Activated CD4-positive, alpha-beta T cell treated with anti-CD3 and anti-CD28 coated beads, Interleukin-2, amount 10 ng/mL, durations not matched to agents 24 days and 14 days (primary cell): ENCODE measurements around the gene DCDC2C. TPM values are rescaled to one million over a fixed set of nuclear protein-coding genes. Genes with fewer than 3 reads are reported as not detected.

Source experiments
- DNase-seq: peaks from one replicate; pipeline ENCODE4 v3.0.0; 2022
- H3K27ac Mint-ChIP-seq: one replicate; pipeline ENCODE4 v1.8.0; 2022; ENCODE audit warnings: mild to moderate bottlenecking, mixed read lengths
- H3K27me3 Mint-ChIP-seq: one replicate; pipeline ENCODE4 v1.8.0; 2022; ENCODE audit warnings: mixed read lengths
- H3K36me3 Mint-ChIP-seq: one replicate; pipeline ENCODE4 v1.8.0; 2022; ENCODE audit warnings: low read depth, mild to moderate bottlenecking, mixed read lengths
- H3K4me1 Mint-ChIP-seq: one replicate; pipeline ENCODE4 v1.8.0; 2021; ENCODE audit warnings: mixed read lengths
- H3K4me3 Mint-ChIP-seq: one replicate; pipeline ENCODE4 v1.8.0; 2022; ENCODE audit warnings: mild to moderate bottlenecking, moderate library complexity, mixed read lengths
- H3K9me3 Mint-ChIP-seq: one replicate; pipeline ENCODE4 v1.8.0; 2021; ENCODE audit warnings: mixed read lengths
- intact Hi-C: fragments of 100-400 bp; cut with micrococcal nuclease; formaldehyde crosslinking; loops from one replicate; pipeline ENCODE4 v1.15.1; 2023
- total RNA-seq: library from RNA; stranded (reverse); gene quantifications from 2 replicates; pipeline ENCODE4 v1.2.3, GENCODE V29; 2022

Gene DCDC2C
- total RNA-seq, 1 donor from 2014 or later: not detected

DNA sequence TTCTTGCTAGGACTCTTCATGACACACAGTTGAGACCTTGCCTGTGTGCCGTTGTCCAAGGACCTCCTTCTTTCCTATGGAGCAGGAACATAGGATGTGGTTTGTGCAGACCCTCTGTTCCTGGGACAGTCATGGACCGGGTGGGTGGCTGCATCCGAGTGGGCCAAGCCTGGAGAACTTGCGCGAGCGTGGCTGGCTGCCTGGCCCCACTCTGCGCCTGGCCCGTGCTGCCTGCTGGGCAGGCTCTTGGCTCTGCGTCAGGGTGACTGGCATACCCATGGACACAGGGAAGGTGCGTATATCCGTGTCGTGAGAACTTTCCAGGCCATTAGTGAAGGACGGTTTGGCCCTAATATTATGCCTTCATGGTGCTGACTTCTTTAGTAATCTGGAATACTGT is 68.2 kb downstream of the DCDC2C start:
- DNase-seq: no peak
- no peaks in the 10 kb centered on the region for H3K9me3 Mint-ChIP-seq
- no peaks in the 10 kb centered on the region for H3K36me3 Mint-ChIP-seq
- H3K4me3 Mint-ChIP-seq: no peak overlapping the region
- intact Hi-C loops: no loop called here
- no peaks in the 10 kb centered on the region for H3K27me3 Mint-ChIP-seq
- H3K27ac Mint-ChIP-seq: no peak overlapping the region
- no peaks in the 10 kb centered on the region for H3K4me1 Mint-ChIP-seq

DNA sequence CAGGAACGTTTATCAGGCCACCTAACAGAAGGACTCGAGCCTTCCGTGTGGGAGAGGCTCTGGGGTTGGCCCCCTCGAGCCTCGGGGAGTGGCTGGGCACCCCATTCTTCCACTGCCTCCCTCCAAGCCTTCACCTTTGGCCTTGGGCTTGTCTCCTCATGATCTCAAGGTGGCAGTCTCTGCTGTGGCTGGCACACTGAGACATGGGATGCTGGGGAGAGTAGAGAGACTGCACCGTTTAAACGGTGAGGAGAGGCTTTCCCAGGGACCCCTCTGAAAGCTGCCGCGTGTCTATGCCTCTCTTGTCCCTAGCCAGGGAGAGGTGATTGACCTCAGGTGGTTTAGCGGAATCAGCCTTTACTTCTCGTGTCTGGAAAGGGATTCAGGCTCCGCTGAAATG is 71.0 kb downstream of the DCDC2C start:
- H3K9me3 Mint-ChIP-seq: no peaks in the 10 kb centered on the region

DNA sequence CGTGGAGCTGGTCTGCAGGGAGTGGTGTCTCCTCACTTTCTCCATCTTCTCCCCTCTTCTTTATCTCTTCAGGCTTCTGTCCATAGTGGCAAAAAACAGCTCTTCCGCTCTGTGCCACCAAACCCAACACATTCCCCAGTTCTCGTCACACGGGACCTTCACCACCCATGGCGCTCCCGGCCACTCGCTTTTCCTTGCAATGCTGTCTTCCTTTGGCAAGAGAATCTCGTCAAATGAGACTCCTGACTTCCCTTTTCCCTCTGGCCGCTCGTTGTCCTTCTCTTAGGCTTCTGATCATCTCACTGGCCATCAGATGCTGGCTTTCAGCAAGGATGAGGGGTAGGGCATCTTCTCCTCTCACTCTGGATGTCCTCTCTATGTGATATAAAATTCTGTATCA is 72.9 kb downstream of the DCDC2C start:
- Mint-ChIP-seq H3K4me1 (peaks cover 6% of the 10 kb centered on the region), H3K27me3 (peaks cover 5% of the 10 kb centered on the region), H3K9me3 (no peaks in the 10 kb centered on the region), H3K27ac (no peak overlapping the region), H3K36me3 (no peaks in the 10 kb centered on the region), H3K4me3 (no peak overlapping the region)
- intact Hi-C loops: no loop called here
- no peak for DNase-seq

More for the DNA sequence above, 71.0 kb downstream of the DCDC2C start:
- H3K27ac Mint-ChIP-seq: no peak overlapping the region
- peak; percentile 5 for DNase-seq
- H3K27me3 Mint-ChIP-seq: peaks cover 2% of the 10 kb centered on the region
- H3K4me1 Mint-ChIP-seq: no peaks in the 10 kb centered on the region
- no peaks in the 10 kb centered on the region for H3K36me3 Mint-ChIP-seq
- intact Hi-C loops: no loop called here
- H3K4me3 Mint-ChIP-seq: no peak overlapping the region

DNA sequence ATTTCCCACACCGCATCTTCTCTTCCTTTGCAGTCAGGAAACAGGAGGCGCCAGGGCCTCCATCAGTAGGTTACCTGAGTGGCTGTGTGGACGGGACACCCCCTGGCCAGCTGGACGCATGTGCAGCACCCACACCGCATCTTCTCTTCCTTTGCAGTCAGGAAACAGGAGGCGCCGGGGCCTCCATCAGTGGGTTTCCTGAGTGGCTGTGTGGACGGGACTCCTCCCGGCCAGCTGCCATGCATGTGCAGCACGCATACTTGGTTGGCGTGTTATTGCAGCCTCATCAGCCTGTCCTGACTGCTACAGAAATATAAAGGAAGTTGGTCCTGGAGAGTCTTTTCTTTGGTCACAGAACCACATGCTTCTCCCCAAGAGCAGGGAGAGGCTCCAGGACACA is 74.6 kb downstream of the DCDC2C start:
- intact Hi-C loops: no loop called here
- no peak overlapping the region for H3K4me3 Mint-ChIP-seq
- no peaks in the 10 kb centered on the region for H3K9me3 Mint-ChIP-seq

DNA sequence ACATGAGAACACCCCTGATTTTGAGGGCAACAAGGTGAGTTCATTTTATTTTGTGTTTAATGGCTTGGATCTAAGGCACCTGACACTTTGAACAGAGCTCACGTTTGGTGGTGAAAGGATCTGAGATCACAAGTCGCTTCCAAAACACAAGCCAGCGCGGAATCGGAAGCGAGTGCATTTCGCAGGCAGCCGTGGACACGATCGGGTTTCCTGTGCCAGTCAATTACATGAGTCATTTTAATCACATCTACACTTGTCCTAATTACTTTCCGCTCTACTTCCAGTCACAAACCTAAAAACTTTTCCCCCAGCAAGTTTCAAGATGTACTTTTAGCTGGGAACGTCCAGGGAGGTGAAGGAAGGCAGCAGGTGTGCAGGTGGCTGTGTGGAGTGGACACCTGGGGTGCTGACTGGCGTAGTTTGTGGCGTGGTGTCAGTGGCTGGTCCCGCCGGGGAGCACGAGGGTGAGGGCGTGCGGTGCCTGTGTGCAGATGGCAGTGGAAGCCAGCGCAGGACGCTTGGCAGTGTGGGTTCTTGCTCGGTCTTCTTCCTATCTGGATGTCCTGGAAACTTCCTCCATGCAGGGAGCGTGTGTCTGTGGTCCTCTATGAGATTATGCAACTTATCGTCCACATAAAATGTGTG is 75.6 kb downstream of the DCDC2C start:
- Mint-ChIP-seq H3K9me3 (no peaks in the 10 kb centered on the region), H3K27me3 (peaks cover 5% of the 10 kb centered on the region), H3K36me3 (no peaks in the 10 kb centered on the region), H3K4me1 (peaks cover 6% of the 10 kb centered on the region), H3K4me3 (no peak overlapping the region), H3K27ac (no peak overlapping the region)
- intact Hi-C loops: no loop called here
- DNase-seq: no peak

More for the DNA sequence above, 74.6 kb downstream of the DCDC2C start:
- Mint-ChIP-seq H3K27ac (no peak overlapping the region), H3K36me3 (no peaks in the 10 kb centered on the region), H3K27me3 (peaks cover 5% of the 10 kb centered on the region), H3K4me1 (peaks cover 6% of the 10 kb centered on the region)
- no peak for DNase-seq

DNA sequence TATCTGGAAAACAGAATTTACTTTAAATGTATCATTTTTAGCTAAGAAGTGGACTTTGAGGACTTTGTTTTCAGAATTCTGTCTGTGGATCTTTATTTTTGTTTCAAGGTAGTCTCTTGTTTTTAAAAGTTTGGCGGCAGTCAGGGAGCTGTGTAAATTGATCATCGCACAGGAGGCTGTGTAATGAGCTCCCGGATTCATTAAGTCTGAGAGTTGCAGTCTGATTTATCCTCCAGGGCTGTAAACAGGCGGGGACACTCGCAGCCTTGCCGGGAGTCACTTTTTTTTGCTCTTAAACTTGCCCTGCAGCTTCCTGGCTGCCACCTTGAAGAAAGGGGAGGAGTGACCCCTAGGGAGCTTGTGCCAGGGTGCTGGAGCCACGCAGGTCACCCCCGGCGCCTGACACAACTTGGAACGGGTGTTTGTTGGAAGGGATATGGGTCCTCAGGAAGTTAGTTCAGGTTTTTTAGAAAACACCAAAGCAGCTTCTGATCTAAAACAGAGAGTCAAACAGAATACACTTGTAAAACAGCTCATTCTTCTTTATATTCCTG is 76.2 kb downstream of the DCDC2C start:
- H3K4me1 Mint-ChIP-seq: peaks cover 6% of the 10 kb centered on the region
- intact Hi-C loops: no loop called here

DNA sequence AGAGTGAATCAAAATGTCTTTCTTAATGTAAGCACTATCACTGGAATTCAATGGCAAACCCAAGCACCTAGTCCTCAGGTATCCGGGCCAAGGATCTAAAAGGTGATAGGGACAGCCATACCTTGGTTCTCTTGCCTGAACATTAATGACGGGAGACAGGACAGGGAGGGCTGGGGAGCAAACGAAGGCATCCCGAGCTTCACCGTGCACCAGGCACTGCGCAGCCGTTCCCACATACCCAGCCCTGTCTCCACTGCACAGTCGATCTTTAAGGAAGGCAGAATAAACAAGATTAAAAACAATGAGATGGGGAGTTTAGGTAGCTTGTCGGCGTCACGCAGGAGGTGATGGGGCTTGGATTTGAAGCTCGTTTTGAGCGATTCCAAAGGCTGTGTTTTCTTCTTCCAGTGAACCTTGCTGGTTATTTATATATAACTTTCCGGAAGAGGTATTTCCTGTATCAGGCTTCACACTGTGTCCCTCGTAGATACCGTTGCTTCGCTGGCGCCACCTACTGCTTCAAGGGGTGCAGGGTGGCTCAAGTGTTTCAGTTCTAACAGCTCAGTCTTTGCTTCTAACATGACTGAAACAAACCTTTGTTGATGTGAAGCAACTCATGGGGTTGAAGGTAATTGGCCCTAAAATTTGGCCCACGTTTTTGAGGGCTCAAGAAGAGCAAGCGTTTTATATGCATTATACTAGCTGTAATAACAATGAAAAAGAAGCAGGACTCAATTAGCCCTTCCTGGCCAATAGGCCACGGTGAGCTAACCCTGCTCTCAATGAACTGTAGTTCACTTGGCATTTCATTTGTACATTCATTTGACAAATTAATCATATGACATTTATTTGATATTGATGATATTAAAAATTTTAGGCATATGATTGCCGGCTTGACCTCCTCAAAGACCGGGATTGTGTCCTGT is 77.4 kb downstream of the DCDC2C start:
- Mint-ChIP-seq H3K4me3 (peak overlapping the region; percentile 66), H3K27me3 (peaks cover 5% of the 10 kb centered on the region), H3K27ac (peak overlapping the region; percentile 15), H3K4me1 (peaks cover 6% of the 10 kb centered on the region), H3K9me3 (no peaks in the 10 kb centered on the region), H3K36me3 (no peaks in the 10 kb centered on the region)
- intact Hi-C loops: loop anchor here (1.0 kb wide), 1 partner anchor 52 kb away; no protein-coding TSS in a partner anchor
- peak; percentile 91 for DNase-seq

More for the DNA sequence above, 76.2 kb downstream of the DCDC2C start:
- no peaks in the 10 kb centered on the region for H3K9me3 Mint-ChIP-seq
- no peaks in the 10 kb centered on the region for H3K36me3 Mint-ChIP-seq
- DNase-seq: peak; percentile 50
- no peak overlapping the region for H3K4me3 Mint-ChIP-seq
- H3K27ac Mint-ChIP-seq: no peak overlapping the region
- peaks cover 5% of the 10 kb centered on the region for H3K27me3 Mint-ChIP-seq

DNA sequence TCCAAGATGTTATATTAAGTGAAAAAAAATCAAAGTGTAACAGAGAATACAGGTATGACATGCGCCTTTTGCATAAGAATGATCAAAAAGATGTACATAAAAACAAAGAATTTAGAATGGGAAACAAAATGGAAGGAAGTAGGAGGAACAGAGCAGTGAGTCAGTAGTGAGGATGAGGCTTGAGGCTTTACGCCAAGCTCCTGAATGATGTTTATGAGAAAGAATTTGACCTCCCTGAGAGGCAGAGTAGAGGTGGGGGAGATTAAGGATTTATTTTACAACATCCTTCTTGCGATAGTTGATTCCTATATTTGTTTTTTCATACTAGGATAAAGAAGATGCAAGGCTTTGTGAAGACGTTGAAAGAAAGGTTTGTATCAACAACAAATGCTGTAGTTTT is 81.4 kb downstream of the DCDC2C start:
- H3K4me1 Mint-ChIP-seq: peaks cover 6% of the 10 kb centered on the region
- no peaks in the 10 kb centered on the region for H3K9me3 Mint-ChIP-seq
- intact Hi-C loops: no loop called here
- no peaks in the 10 kb centered on the region for H3K36me3 Mint-ChIP-seq
- peak; percentile 7 for DNase-seq
- H3K4me3 Mint-ChIP-seq: no peak overlapping the region
- no peak overlapping the region for H3K27ac Mint-ChIP-seq
- peaks cover 2% of the 10 kb centered on the region for H3K27me3 Mint-ChIP-seq

DNA sequence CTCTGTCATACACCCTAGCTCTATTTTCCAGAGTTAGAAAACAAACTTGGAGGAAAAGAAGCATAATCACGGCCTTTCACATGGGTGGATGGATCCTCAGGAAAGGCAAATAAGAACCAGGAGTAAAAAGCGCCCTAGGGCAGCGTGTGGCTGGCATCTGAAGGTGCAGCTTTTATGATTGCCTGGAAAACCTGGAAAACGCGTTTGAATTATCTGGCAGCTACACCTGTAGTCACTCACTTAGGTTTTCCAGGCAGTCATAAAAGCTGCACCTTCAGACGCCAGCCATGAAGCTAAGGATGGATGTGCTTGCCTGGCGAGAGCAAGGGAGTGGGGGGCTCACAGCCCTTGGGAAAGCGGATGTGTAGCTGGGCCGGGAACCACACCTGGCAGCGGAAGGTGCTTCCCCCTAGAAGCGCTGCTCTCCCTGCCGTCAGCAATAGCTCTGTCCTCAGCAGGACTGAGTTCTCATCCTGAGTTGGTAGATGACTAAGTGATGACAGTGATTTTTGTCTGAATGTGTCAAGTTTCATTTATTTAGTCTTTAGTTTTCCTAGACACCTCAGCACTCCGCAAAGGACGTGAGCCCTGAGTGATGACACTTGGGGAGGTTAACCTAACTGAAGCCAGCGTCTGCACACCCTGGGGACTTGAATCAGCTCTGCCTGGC is 82.0 kb downstream of the DCDC2C start:
- H3K36me3 Mint-ChIP-seq: no peaks in the 10 kb centered on the region
- intact Hi-C loops: no loop called here
- H3K27ac Mint-ChIP-seq: no peak overlapping the region
- DNase-seq: peak; percentile 45
- H3K9me3 Mint-ChIP-seq: no peaks in the 10 kb centered on the region
- H3K4me3 Mint-ChIP-seq: no peak overlapping the region
- no peaks in the 10 kb centered on the region for H3K27me3 Mint-ChIP-seq
- peaks cover 3% of the 10 kb centered on the region for H3K4me1 Mint-ChIP-seq

DNA sequence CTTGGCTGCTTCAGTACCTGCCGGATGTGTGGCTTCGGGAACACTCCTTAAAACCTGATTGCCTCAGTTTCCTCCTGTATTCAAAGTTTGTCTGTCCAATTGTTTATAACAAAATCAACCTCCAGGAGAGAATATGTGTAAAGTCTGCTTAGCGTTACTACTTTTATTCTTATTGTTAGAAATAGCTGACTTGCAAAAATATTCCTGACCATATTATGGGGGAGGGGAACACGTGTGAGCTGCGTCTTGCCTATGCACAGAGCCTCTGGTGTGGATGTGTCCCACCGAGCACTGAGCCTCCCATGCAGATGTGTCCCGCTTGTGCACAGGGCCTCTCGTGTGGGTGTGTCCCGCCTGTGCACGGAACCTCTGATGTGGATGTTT is 82.5 kb downstream of the DCDC2C start:
- H3K27ac Mint-ChIP-seq: no peak overlapping the region
- H3K4me1 Mint-ChIP-seq: no peaks in the 10 kb centered on the region
- no peaks in the 10 kb centered on the region for H3K36me3 Mint-ChIP-seq
- no peak overlapping the region for H3K4me3 Mint-ChIP-seq
- no peaks in the 10 kb centered on the region for H3K9me3 Mint-ChIP-seq
- H3K27me3 Mint-ChIP-seq: no peaks in the 10 kb centered on the region
- no peak for DNase-seq
- intact Hi-C loops: no loop called here

DNA sequence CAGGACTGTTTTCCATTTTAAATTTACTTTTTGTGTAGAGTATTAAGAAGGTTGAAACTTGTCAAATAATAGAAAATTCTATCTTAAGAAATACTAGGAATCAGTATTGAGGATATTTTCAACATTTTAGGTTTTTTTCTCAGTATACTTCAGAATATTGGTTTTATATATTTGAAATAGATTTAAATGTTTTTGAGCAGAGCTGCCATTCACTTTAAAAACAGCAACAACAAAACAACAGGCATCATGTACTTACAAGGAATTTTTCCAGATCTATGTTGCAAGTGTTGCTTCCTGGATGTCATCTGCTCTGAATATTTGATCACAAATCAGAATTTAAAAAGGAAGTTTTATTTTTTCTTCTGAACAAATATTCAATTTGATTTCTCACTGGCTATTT is 84.4 kb downstream of the DCDC2C start:
- Mint-ChIP-seq H3K36me3 (no peaks in the 10 kb centered on the region), H3K4me1 (no peaks in the 10 kb centered on the region), H3K27me3 (no peaks in the 10 kb centered on the region), H3K4me3 (no peak overlapping the region), H3K27ac (no peak overlapping the region), H3K9me3 (no peaks in the 10 kb centered on the region)
- DNase-seq: no peak
- intact Hi-C loops: no loop called here

DNA sequence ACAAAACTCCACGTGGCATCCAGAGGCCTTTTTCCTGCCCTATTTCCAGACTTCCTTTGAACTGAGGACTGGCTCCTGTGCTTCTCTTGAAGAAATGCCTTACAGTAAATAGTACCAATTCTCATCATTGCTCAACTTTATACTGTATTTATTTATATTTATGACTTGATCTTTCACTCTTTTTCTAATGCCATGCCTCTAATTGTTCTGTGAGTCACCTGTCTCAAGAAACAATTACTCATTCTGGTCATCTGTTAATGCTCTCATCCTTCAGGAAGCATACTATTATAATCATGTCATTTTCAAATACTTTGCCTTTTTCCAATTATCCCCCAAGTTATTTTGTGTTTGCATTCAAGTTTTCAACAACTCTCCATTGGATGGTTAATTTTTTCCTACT is 85.9 kb downstream of the DCDC2C start:
- DNase-seq: no peak
- no peak overlapping the region for H3K4me3 Mint-ChIP-seq
- H3K27me3 Mint-ChIP-seq: no peaks in the 10 kb centered on the region
- intact Hi-C loops: no loop called here
- H3K4me1 Mint-ChIP-seq: no peaks in the 10 kb centered on the region
- H3K27ac Mint-ChIP-seq: no peak overlapping the region
- H3K9me3 Mint-ChIP-seq: no peaks in the 10 kb centered on the region
- H3K36me3 Mint-ChIP-seq: no peaks in the 10 kb centered on the region

DNA sequence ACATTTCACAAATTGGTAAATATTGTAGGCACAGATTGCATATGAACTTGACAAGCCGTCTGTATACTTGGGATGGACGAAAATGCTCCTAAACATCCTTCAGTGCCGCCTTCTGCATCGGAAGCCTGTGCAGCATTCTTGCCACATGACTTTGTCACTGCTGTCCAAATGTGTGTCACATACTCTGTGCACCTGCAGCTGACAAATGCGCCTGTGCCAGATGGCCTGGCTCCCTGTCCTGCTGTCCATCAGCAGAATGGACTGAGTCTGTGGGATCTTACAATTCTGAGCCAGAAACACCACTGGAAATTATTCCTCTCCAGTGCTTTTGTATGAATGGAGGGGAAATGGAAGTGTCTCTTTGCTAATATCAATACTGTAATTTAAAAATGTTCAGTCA is 89.9 kb downstream of the DCDC2C start:
- no peaks in the 10 kb centered on the region for H3K36me3 Mint-ChIP-seq
- H3K4me1 Mint-ChIP-seq: no peaks in the 10 kb centered on the region

DNA sequence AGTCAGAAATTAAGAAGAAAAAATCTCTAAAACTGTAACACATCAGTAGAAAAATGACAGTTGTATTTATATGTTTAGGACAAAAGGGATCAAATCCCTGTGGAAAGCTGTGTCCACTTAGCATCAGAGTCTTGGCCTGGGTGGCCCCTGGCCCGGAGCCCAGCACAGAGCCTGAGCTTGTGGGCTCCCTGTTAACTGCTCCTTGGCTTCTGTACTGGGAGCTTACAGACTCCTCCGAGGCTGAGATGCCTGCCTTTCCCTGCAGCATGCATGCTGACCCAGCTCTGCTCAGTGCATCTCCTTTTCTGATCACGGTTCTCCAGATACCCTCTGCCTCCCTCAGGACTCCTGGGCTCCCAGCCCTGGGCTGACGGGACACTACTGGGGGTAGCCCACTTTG is 98.1 kb downstream of the DCDC2C start:
- no peak overlapping the region for H3K27ac Mint-ChIP-seq
- intact Hi-C loops: no loop called here
- H3K36me3 Mint-ChIP-seq: no peaks in the 10 kb centered on the region
- peak; percentile 44 for DNase-seq
- no peaks in the 10 kb centered on the region for H3K9me3 Mint-ChIP-seq
- H3K4me1 Mint-ChIP-seq: no peaks in the 10 kb centered on the region
- no peak overlapping the region for H3K4me3 Mint-ChIP-seq
- peaks cover 2% of the 10 kb centered on the region for H3K27me3 Mint-ChIP-seq

More for the DNA sequence above, 89.9 kb downstream of the DCDC2C start:
- Mint-ChIP-seq H3K27me3 (no peaks in the 10 kb centered on the region), H3K4me3 (no peak overlapping the region), H3K27ac (no peak overlapping the region), H3K9me3 (no peaks in the 10 kb centered on the region)
- intact Hi-C loops: no loop called here
- DNase-seq: no peak
